Pancreas (tissue), 10 donors: ENCODE results near the gene PDGFC. TPM values are rescaled to one million over a fixed set of nuclear protein-coding genes. Genes with fewer than 3 reads are reported as not detected.

Experiments
- ATAC-seq, 4 donors: fragments of 200-7000 bp; cut with Tn5 transposase; one replicate each; pipeline versions ENCODE4 v1.8.0 to v1.9.1; 2020; ENCODE audit warnings: mild to moderate bottlenecking in 4 of 4, moderate library complexity in 4 of 4
- DNase-seq, 6 donors: peaks; one replicate each; pipeline ENCODE4 v3.0.0-alpha.2; 2020
- FAIRE-seq: peaks from 2 replicates; lab custom pipeline; 2012; peaks lifted over from hg19 to GRCh38; lab: Jason Lieb, UNC
- H3K27ac ChIP-seq, 4 donors: fragments of 200-600 bp; sonication (generic); 1 replicate in 3 of 4; 2 replicates in 1 of 4; pipeline versions ENCODE4 v1.5.0 to v1.8.0; 2020
- H3K27me3 ChIP-seq, 4 donors: fragments of 200-600 bp; one replicate each; pipeline ENCODE4 v1.8.0; 2021
- H3K36me3 ChIP-seq, 3 donors: fragments of 200-600 bp; sonication (generic) in 1 of 3; one replicate each; pipeline versions ENCODE4 v1.5.0 to v1.8.0; 2020 to 2021
- H3K4me1 ChIP-seq, 3 donors: fragments of 200-600 bp; one replicate each; pipeline ENCODE4 v1.8.0; 2021
- H3K4me3 ChIP-seq, 4 donors: fragments of 200-600 bp; sonication (generic) in 2 of 4; one replicate each; pipeline versions ENCODE4 v1.5.0 to v1.8.0; 2020 to 2021
- H3K9me3 ChIP-seq, 4 donors: fragments of 200-600 bp; one replicate each; pipeline ENCODE4 v1.8.0; 2021
- WGBS, 2 donors: extraction: QIAGEN DNeasy Blood & Tissue Kit; methylation state at CpG; one replicate each; pipeline ENCODE4 v1.1.7; 2013; 5-methylcytosine and 5-hydroxymethylcytosine counted together
- intact Hi-C, 3 donors: fragments of 100-400 bp; cut with DNase I; formaldehyde crosslinking; loops; one replicate each; pipeline versions ENCODE4 v1.11.1 to v1.14.2; 2022
- polyA plus RNA-seq, 2 donors: library from polyadenylated mRNA; stranded (reverse); fragments of 200-250 nt; gene quantifications; one replicate each; pipeline ENCODE4 v1.2.3, GENCODE V29; 2013
- total RNA-seq, 6 donors: library from RNA; stranded (reverse); fragmentation: NEBNext Ultra II Directional in 4 of 6; extraction: Animal tissue kit (Norgen Biotek cat#: 25700) in 4 of 6; gene quantifications; one replicate each; pipeline versions ENCODE4 v1.2.1 to v1.2.4, GENCODE V29; 2021 to 2023
- TF ChIP-seq, protein P1 (sequence below), 4 donors: fragments of 200-600 bp; sonication (generic) in 3 of 4; IDR thresholded peaks; one replicate each; pipeline versions ENCODE4 v1.5.0 to v1.8.0; 2021; ENCODE audit warnings: antibody characterized with exemption in 4 of 4
- donor health status: healthy with polysubstance abuse.
- donor health status: DM: no; HTN: no; CAD: no; lungs with moderate emphysema.
- donor health status: DM: no; HTN: no; CAD: no.
- donor health status: control.
- donor health status: control.
- donor health status: Bipolar disorder and iron deficiency.
- donor health status: DM: yes; HTN: yes; CAD: no.
- donor health status: DM: no; HTN: no; CAD: no.
- donor health status: DM: no; HTN: no; CAD: no.
- donor health status: DM: yes; HTN: yes; CAD: no.

Gene PDGFC
- total and polyA plus RNA-seq, 8 donors, result 4.3 to 32.9 (median 12.9) TPM

DNA sequence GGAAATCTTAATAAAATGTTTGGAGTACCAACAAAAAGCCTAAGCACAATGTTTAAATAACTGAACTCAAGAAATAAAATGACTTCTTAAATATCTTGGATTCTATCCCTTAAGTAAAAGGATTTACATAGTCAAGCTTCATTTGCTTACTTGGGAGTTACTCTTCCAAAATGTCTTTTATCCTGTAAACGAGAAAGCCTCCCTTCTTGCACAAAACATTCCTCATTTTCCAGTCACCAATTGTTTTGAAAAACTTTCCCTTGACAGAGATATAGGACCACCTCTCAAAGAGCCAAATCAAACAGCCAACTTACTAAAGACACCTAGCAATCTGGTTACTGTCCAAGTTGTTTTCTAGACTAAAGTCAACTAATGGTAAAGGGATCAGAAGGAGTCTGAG is 18.6 kb downstream of the PDGFC start:
- H3K9me3 ChIP-seq, result no peaks in the 10 kb centered on the region
- H3K4me3 ChIP-seq, result no peak overlapping the region
- H3K27me3 ChIP-seq, result no peaks in the 10 kb centered on the region
- intact Hi-C loops, result no loop called here
- H3K4me1 ChIP-seq, result peaks cover 5 to 61% (median 55%) of the 10 kb centered on the region in 3 donors
- H3K27ac ChIP-seq, result peak overlapping the region in 1 of 4 donors; percentile 16
- no peak for FAIRE-seq
- TF ChIP-seq, protein P1, sequence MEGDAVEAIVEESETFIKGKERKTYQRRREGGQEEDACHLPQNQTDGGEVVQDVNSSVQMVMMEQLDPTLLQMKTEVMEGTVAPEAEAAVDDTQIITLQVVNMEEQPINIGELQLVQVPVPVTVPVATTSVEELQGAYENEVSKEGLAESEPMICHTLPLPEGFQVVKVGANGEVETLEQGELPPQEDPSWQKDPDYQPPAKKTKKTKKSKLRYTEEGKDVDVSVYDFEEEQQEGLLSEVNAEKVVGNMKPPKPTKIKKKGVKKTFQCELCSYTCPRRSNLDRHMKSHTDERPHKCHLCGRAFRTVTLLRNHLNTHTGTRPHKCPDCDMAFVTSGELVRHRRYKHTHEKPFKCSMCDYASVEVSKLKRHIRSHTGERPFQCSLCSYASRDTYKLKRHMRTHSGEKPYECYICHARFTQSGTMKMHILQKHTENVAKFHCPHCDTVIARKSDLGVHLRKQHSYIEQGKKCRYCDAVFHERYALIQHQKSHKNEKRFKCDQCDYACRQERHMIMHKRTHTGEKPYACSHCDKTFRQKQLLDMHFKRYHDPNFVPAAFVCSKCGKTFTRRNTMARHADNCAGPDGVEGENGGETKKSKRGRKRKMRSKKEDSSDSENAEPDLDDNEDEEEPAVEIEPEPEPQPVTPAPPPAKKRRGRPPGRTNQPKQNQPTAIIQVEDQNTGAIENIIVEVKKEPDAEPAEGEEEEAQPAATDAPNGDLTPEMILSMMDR (IDR thresholded peaks at IDR 0.05), result no peak
- H3K36me3 ChIP-seq, result no peaks in the 10 kb centered on the region
- DNase-seq, result no peak
- WGBS, 2 donors, result 52 to 63% methylated on average over 1 of the region's 1 CpG
- ATAC-seq, result no peak

DNA sequence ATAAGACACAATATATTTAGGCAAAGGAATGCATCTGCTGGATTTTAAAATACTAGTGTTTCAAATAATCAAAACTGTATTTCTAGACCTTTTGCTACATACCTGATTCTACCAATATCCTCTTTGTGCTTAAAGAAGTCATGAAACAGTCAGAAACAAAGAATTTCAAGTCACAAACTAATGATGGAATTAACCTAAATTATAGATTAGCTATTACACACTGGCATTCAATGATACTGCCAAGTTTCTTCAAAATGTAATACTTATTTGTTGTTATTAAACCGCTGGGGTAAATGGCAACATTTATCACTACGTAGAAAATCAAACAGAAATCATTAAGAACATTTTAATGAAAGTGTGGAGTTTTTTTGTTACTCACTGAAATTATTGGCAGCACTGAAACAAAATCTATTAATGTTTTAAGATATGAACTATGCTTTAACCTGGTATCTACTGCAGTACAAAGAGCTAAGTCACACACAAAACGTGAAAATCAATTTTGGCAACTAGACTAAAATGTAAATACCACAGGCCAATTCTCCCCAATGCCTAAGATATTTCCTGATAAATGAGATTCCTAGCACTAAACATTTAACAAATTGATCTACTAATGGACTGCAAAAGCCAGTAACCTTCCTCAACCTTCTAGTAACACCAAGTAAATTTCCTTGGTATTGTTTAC is 19.4 kb downstream of the PDGFC start:
- no peak overlapping the region for H3K4me3 ChIP-seq
- H3K9me3 ChIP-seq, result no peaks in the 10 kb centered on the region
- peaks cover 5 to 61% (median 58%) of the 10 kb centered on the region in 3 donors for H3K4me1 ChIP-seq
- no peak for DNase-seq
- TF ChIP-seq, protein P1 (IDR thresholded peaks at IDR 0.05), result no peak
- ATAC-seq, result peak in 3 of 4 donors; percentile 59 to 76 (median 60)
- intact Hi-C loops, result no loop called here
- H3K27ac ChIP-seq, result peak overlapping the region in 2 of 4 donors; percentile 16 to 34
- 17 to 22% methylated on average over 3 of the region's 3 CpGs for WGBS, 2 donors
- H3K27me3 ChIP-seq, result no peaks in the 10 kb centered on the region
- FAIRE-seq, result peak; percentile 63
- H3K36me3 ChIP-seq, result no peaks in the 10 kb centered on the region

DNA sequence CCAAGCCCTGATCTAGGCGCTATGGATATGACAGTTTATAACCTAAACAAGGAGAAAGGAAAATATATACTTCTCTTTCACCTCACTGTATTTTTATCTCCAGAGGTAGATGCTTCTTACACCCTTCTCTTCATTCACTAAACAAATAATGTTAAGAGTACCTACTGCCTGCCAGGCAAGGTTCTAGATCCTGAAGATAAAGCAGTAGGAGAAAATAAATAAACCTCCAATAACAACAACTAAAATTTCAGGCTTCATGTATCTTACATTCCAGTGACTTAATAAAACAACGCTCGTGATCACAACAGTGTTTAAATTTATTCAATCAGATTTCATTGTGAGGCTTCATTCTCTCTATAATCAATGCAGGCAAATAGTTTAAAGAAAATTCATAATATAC is 20.7 kb downstream of the PDGFC start:
- H3K27ac ChIP-seq, result peak overlapping the region in 1 of 4 donors; percentile 30
- no peaks in the 10 kb centered on the region for H3K9me3 ChIP-seq
- H3K36me3 ChIP-seq, result no peaks in the 10 kb centered on the region
- TF ChIP-seq, protein P1 (IDR thresholded peaks at IDR 0.05), result no peak
- intact Hi-C loops, result no loop called here
- DNase-seq (no peak), FAIRE-seq (no peak), ATAC-seq (no peak)
- no peak overlapping the region for H3K4me3 ChIP-seq
- WGBS, 2 donors, result 81 to 87% methylated on average over 3 of the region's 3 CpGs
- peaks cover 8 to 64% (median 62%) of the 10 kb centered on the region in 3 donors for H3K4me1 ChIP-seq
- no peaks in the 10 kb centered on the region for H3K27me3 ChIP-seq

DNA sequence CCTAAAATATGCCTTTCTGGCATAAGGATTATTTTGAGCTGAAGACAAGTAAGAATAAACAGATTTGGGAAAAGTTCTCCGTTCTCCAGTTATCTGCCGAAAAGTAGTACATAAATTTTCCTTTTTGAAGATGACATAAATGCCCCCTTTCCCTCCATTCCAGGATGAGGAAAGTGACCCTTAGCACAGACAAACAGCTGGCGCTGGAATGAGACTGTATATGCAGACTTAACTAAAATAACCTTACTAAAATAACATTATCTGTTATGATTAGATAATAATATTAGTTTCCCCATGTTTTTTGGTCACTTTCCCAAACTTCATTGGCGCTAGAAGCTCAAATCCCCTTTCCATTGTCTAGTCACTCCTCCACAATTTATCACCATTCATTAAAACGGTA is 21.5 kb downstream of the PDGFC start:
- Histone ChIP-seq H3K27ac (peak overlapping the region in 2 of 4 donors; percentile 53 to 54), H3K4me1 (peaks cover 11 to 70% (median 69%) of the 10 kb centered on the region in 3 donors), H3K9me3 (no peaks in the 10 kb centered on the region), H3K27me3 (no peaks in the 10 kb centered on the region), H3K4me3 (no peak overlapping the region), H3K36me3 (no peaks in the 10 kb centered on the region)
- TF ChIP-seq, protein P1 (IDR thresholded peaks at IDR 0.05), result no peak
- intact Hi-C loops, result no loop called here
- WGBS, 2 donors, result 54 to 56% methylated on average over 5 of the region's 5 CpGs
- ATAC-seq (no peak), DNase-seq (no peak), FAIRE-seq (no peak)

DNA sequence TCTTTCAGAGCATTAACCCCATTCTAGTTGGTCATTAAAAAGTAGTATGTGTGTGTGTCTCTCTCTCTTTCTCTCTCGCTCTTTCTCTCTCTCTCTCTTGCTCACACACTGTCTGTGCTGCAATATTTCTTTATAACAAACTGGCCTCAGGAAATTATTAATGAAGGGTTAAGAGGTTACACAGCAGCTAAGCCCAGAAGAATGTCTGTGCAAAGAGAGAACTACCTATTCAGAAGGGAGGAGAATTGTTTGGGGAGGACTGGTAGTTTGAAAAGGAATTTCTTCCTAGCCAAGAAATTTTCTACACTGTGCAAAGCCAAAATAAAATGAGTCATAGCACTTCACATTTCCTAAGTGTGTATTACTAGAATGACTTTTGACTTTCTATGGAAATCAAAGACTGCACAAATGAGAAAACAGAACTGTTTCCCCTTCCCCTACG is 22.2 kb downstream of the PDGFC start:
- Histone ChIP-seq H3K4me1 (peaks cover 11 to 70% (median 69%) of the 10 kb centered on the region in 3 donors), H3K9me3 (no peaks in the 10 kb centered on the region), H3K27ac (peak overlapping the region in 2 of 4 donors; percentile 53 to 54), H3K4me3 (no peak overlapping the region), H3K27me3 (no peaks in the 10 kb centered on the region), H3K36me3 (no peaks in the 10 kb centered on the region)
- DNase-seq (no peak), FAIRE-seq (peak; percentile 51), ATAC-seq (peak; percentile 62 to 73 (median 70))
- WGBS, 2 donors, result 59 to 68% methylated on average over 2 of the region's 2 CpGs
- TF ChIP-seq, protein P1 (IDR thresholded peaks at IDR 0.05), result no peak
- intact Hi-C loops, result no loop called here
